Liver (tissue), 10 donors: ENCODE measurements around the gene BICDL1. TPM values are rescaled to one million over a fixed set of nuclear protein-coding genes. Genes with fewer than 3 reads are reported as not detected.

Experiments used
- DNase-seq: peaks from one replicate; pipeline ENCODE4 v3.0.0-alpha.2; 2017; ENCODE audit warnings: low spot score
- H3K27ac ChIP-seq, 2 donors: one replicate each; pipeline ENCODE4 v1.7.0; 2013; ENCODE audit warnings: inconsistent platforms in 2 of 2, low read length in 2 of 2, control low read depth in 1 of 2, low read depth in 1 of 2, mild to moderate bottlenecking in 1 of 2
- H3K27me3 ChIP-seq, 4 donors: one replicate each; pipeline versions ENCODE4 v1.6.1 to v1.7.0; 2013; ENCODE audit warnings: low read length in 3 of 4, inconsistent platforms in 1 of 4, mild to moderate bottlenecking in 1 of 4, moderate library complexity in 1 of 4; ENCODE audit not compliant: control insufficient read depth in 4 of 4, insufficient read depth in 4 of 4
- H3K36me3 ChIP-seq, 4 donors: one replicate each; pipeline versions ENCODE4 v1.6.1 to v1.7.0; 2013; ENCODE audit warnings: low read length in 3 of 4, mild to moderate bottlenecking in 3 of 4, low read depth in 1 of 4, moderate library complexity in 1 of 4; ENCODE audit not compliant: control insufficient read depth in 4 of 4, insufficient read depth in 3 of 4
- H3K4me1 ChIP-seq, 4 donors: one replicate each; pipeline versions ENCODE4 v1.6.1 to v1.7.0; 2013; ENCODE audit warnings: low read length in 3 of 4, mild to moderate bottlenecking in 3 of 4, moderate library complexity in 1 of 4; ENCODE audit not compliant: control insufficient read depth in 4 of 4, insufficient read depth in 4 of 4
- H3K4me3 ChIP-seq, 3 donors: one replicate each; pipeline versions ENCODE4 v1.6.1 to v1.7.0; 2013; ENCODE audit warnings: low read length in 3 of 3, control low read depth in 1 of 3, low read depth in 1 of 3, mild to moderate bottlenecking in 1 of 3
- H3K9ac ChIP-seq, 2 donors: one replicate each; pipeline ENCODE4 v1.7.0; 2013; ENCODE audit warnings: low read length in 2 of 2, mild to moderate bottlenecking in 2 of 2, moderate library complexity in 2 of 2, control low read depth in 1 of 2, low read depth in 1 of 2
- H3K9me3 ChIP-seq, 4 donors: one replicate each; pipeline versions ENCODE4 v1.6.1 to v1.7.0; 2013; ENCODE audit warnings: low read length in 3 of 4; ENCODE audit not compliant: control insufficient read depth in 4 of 4
- ATF3 ChIP-seq: IDR thresholded peaks from 2 replicates; pipeline ENCODE4 v1.6.1; 2016; ENCODE audit warnings: antibody characterized with exemption
- FOXA1 ChIP-seq: IDR thresholded peaks from 2 replicates; pipeline ENCODE4 v1.6.1; 2016; ENCODE audit warnings: antibody characterized with exemption
- FOXA2 ChIP-seq: IDR thresholded peaks from 2 replicates; pipeline ENCODE4 v1.6.1; 2016; ENCODE audit warnings: antibody characterized with exemption
- GABPA ChIP-seq, 2 donors: IDR thresholded peaks in 1 of 2; conservative IDR thresholded peaks in 1 of 2; 2 replicates each; pipeline ENCODE4 v1.6.1; 2016; ENCODE audit warnings: antibody characterized with exemption in 2 of 2, mild to moderate bottlenecking in 1 of 2, moderate library complexity in 1 of 2
- HNF4A ChIP-seq, 2 donors: conservative IDR thresholded peaks; 2 replicates each; pipeline ENCODE4 v1.6.1; 2016; ENCODE audit warnings: antibody characterized with exemption in 2 of 2, mild to moderate bottlenecking in 2 of 2
- HNF4G ChIP-seq: IDR thresholded peaks from 2 replicates; pipeline ENCODE4 v1.6.1; 2016; ENCODE audit warnings: antibody characterized with exemption
- JUND ChIP-seq, 2 donors: IDR thresholded peaks; 2 replicates each; pipeline ENCODE4 v1.6.1; 2016; ENCODE audit warnings: antibody characterized with exemption in 2 of 2
- MAX ChIP-seq: IDR thresholded peaks from 2 replicates; pipeline ENCODE4 v1.6.1; 2016; ENCODE audit warnings: antibody characterized with exemption
- RAD21 ChIP-seq, 2 donors: IDR thresholded peaks; 2 replicates each; pipeline ENCODE4 v1.6.1; 2016; ENCODE audit warnings: antibody characterized with exemption in 2 of 2, mild to moderate bottlenecking in 2 of 2
- ZBTB33 ChIP-seq: IDR thresholded peaks from 2 replicates; pipeline ENCODE4 v1.6.1; 2016; ENCODE audit warnings: antibody characterized with exemption
- WGBS: extraction: QIAGEN DNeasy Blood & Tissue Kit; methylation state at CpG from one replicate; pipeline ENCODE4 v1.1.7; 2013; 5-methylcytosine and 5-hydroxymethylcytosine counted together
- polyA plus RNA-seq, 2 donors: library from polyadenylated mRNA; stranded (reverse) in 1 of 2; unstranded in 1 of 2; fragments of 200-250 nt in 1 of 2; fragments of >200 nt in 1 of 2; fragmentation: Nextera tagmentation in 1 of 2; extraction: Ambion mirVana in 1 of 2; gene quantifications; one replicate each; pipeline versions ENCODE4 v1.2.1 to v1.2.3, GENCODE V29; 2013 to 2015
- small RNA-seq: library from RNA; depleted of rRNA; stranded (forward); fragments of <200 nt; gene quantifications from one replicate; pipeline ENCODE3, GENCODE V24; 2014
- total RNA-seq, 2 donors: library from RNA; depleted of rRNA; stranded (reverse); fragments of >200 nt; gene quantifications; one replicate each; pipeline ENCODE4 v1.2.3, GENCODE V29; 2014
- donor health status: healthy.
- donor health status: healthy.
- donor health status: healthy.
- donor health status: healthy.
- donor health status: healthy.

Gene BICDL1
- total and polyA plus RNA-seq, 4 donors: 0.65 to 3.8 (median 2.3) TPM

- H3K4me1 ChIP-seq: peaks cover 0 to 11% (median 7%) of the 10 kb centered on the region in 4 donors
- no peak overlapping the region for H3K9ac ChIP-seq
- 97% methylated on average over 6 of the region's 6 CpGs for WGBS
- no peaks in the 10 kb centered on the region for H3K9me3 ChIP-seq
- H3K36me3 ChIP-seq: peaks cover 33 to 87% (median 68%) of the 10 kb centered on the region in 4 donors
- DNase-seq: no peak
- H3K27ac ChIP-seq: no peak overlapping the region
- H3K27me3 ChIP-seq: no peaks in the 10 kb centered on the region
- TF ChIP-seq FOXA2 (no peak), MAX (no peak), JUND (IDR thresholded peaks at IDR 0.05) (no peak), FOXA1 (no peak), HNF4A (conservative IDR thresholded peaks at IDR 0.05) (no peak)
- no peak overlapping the region for H3K4me3 ChIP-seq
These were observed 152.3 kb downstream of the BICDL1 start for GRCh38 chr12:120141336-120141735.

GRCh38 chr12:120142231-120142877, 153.3 kb downstream of the BICDL1 start:
- H3K4me3 ChIP-seq: no peak overlapping the region
- 94% methylated on average over 14 of the region's 14 CpGs for WGBS
- peaks cover 0 to 11% (median 7%) of the 10 kb centered on the region in 4 donors for H3K4me1 ChIP-seq
- H3K9me3 ChIP-seq: no peaks in the 10 kb centered on the region
- no peak for DNase-seq
- no peak overlapping the region for H3K9ac ChIP-seq
- H3K27ac ChIP-seq: no peak overlapping the region
- TF ChIP-seq MAX: no peak
- no peak for TF ChIP-seq GABPA (IDR thresholded peaks at IDR 0.05 in 1 of 2, conservative IDR thresholded peaks at IDR 0.05 in 1 of 2)
- TF ChIP-seq RAD21 (IDR thresholded peaks at IDR 0.05): no peak
- TF ChIP-seq HNF4G: no peak
- no peak for TF ChIP-seq ATF3
- TF ChIP-seq HNF4A (conservative IDR thresholded peaks at IDR 0.05): no peak
- TF ChIP-seq FOXA2: no peak
- no peak for TF ChIP-seq ZBTB33
- peaks cover 27 to 87% (median 66%) of the 10 kb centered on the region in 4 donors for H3K36me3 ChIP-seq
- H3K27me3 ChIP-seq: no peaks in the 10 kb centered on the region

Small RNA genes within 50 kb of the gene (small RNA-seq; reads per million reads assigned to genes)
- not detected for gene AC004812.1

Other genes with a start within 250 kb of the BICDL1 start
- gene CIT, start 111.9 kb upstream of the BICDL1 start, total RNA-seq: 10 to 100 TPM in 1 of 2 donors, 1 to 10 TPM in 1; 1.7 to 24.7 TPM
- 1 to 10 TPM in 1 of 2 donors, under 1 TPM in 1; 0.31 to 2.0 TPM for gene CIT, start 111.9 kb upstream of the BICDL1 start, polyA plus RNA-seq
- 10 to 100 TPM in 1 of 2 donors, 1 to 10 TPM in 1; 8.6 to 11.8 TPM for gene RAB35, start 127.5 kb downstream of the BICDL1 start, total RNA-seq
- 10 to 100 TPM in 1 of 2 donors, 1 to 10 TPM in 1; 7.4 to 14.4 TPM for gene RAB35, start 127.5 kb downstream of the BICDL1 start, polyA plus RNA-seq
- gene GCN1, start 205.5 kb downstream of the BICDL1 start, total RNA-seq: 10 to 100 TPM; 38.0 to 78.6 TPM
- 10 to 100 TPM in 1 of 2 donors, 1 to 10 TPM in 1; 7.3 to 13.7 TPM for gene GCN1, start 205.5 kb downstream of the BICDL1 start, polyA plus RNA-seq
- gene RPLP0, start 211.9 kb downstream of the BICDL1 start, total RNA-seq: 1,000 to 10,000 TPM; 1,321 to 1,770 TPM
- gene RPLP0, start 211.9 kb downstream of the BICDL1 start, polyA plus RNA-seq: 1,000 to 10,000 TPM in 1 of 2 donors, 100 to 1,000 TPM in 1; 472 to 1,306 TPM